HCT116 (cell line): ENCODE measurements around the gene STKLD1. TPM values are rescaled to one million over a fixed set of nuclear protein-coding genes. Genes with fewer than 3 reads are reported as not detected.

Experiments
- ATAC-seq: fragments of 200-7000 bp; cut with Tn5 transposase; 2 replicates; pipeline ENCODE4 v1.9.1; 2020; ENCODE audit warnings: mild to moderate bottlenecking, moderate library complexity
- BruUV-seq: library from RNA; stranded (reverse); fragments of 400-500 nt; replicated peaks from 2 replicates; lab custom pipeline; 2021; lab: Mats Ljungman, UMichigan
- CTCF ChIA-PET: fragments of 300-600 bp; sonication (Branson Sonifier 250); formaldehyde crosslinking; loops from one replicate; lab custom pipeline; 2021; ENCODE audit warnings: antibody characterized with exemption; lab: Charles Lee
- POLR2A ChIA-PET: fragments of 300-600, 350-600 bp; sonication (Branson Sonifier 250); formaldehyde crosslinking; loops from one replicate; lab custom pipeline; 2021; ENCODE audit warnings: antibody characterized with exemption; lab: Charles Lee
- RAD21 ChIA-PET, 2 experiments: fragments of 300-600 bp; sonication (Branson Sonifier 250); formaldehyde crosslinking; loops; one replicate each; lab custom pipeline; 2023; ENCODE audit warnings: low total read pairs in 2 of 2; ENCODE audit not compliant: uncharacterized antibody in 2 of 2, unreplicated experiment in 2 of 2, low non-redundant PET in 1 of 2; lab: Charles Lee
- DNase-seq: peaks from one replicate; pipeline ENCODE4 v3.0.0-alpha.2; 2010; ENCODE audit warnings: low read depth, low spot score
- H2AFZ ChIP-seq: fragments of 200-600 bp; shearing (Covaris generic), sonication (generic); 2 replicates; pipeline ENCODE4 v1.6.1; 2017; ENCODE audit warnings: low read depth, mixed run types, mixed read lengths, antibody characterized with exemption, low read length; ENCODE audit not compliant: poor library complexity, severe bottlenecking
- H3K27ac ChIP-seq: 2 replicates; pipeline ENCODE4 v1.5.1; 2012; ENCODE audit warnings: low read depth, low read length
- H3K27me3 ChIP-seq: fragments of 200-600 bp; sonication (generic); 2 replicates; pipeline ENCODE4 v1.6.1; 2016; ENCODE audit warnings: mixed run types, low read length, mixed read lengths; ENCODE audit not compliant: insufficient read depth
- H3K36me3 ChIP-seq, 2 experiments: fragments of 200-500 bp in 1 of 2; fragments of 200-600 bp in 1 of 2; sonication (Bioruptor generic) in 1 of 2; sonication (generic) in 1 of 2; 2 replicates each; pipeline versions ENCODE4 v1.5.1 to v1.6.1; 2014 to 2016; ENCODE audit warnings: low read length in 2 of 2, inconsistent platforms in 1 of 2, mixed read lengths in 1 of 2, mixed run types in 1 of 2; ENCODE audit not compliant: insufficient read depth in 2 of 2, control insufficient read depth in 1 of 2
- H3K4me1 ChIP-seq, 2 experiments: fragments of 200-600 bp in 1 of 2; sonication (generic) in 1 of 2; 2 replicates each; pipeline versions ENCODE4 v1.5.1 to v1.6.1; 2012 to 2017; ENCODE audit warnings: low read length in 2 of 2, inconsistent platforms in 1 of 2, mild to moderate bottlenecking in 1 of 2, mixed read lengths in 1 of 2, mixed run types in 1 of 2, moderate library complexity in 1 of 2; ENCODE audit not compliant: insufficient read depth in 2 of 2, control insufficient read depth in 1 of 2
- H3K4me2 ChIP-seq: fragments of 200-600 bp; sonication (generic); 2 replicates; pipeline ENCODE4 v1.6.1; 2017; ENCODE audit warnings: mixed run types, low read length, mixed read lengths
- H3K4me3 ChIP-seq, 2 experiments: fragments of 200-600 bp in 1 of 2; sonication (generic) in 1 of 2; replicated peaks in 1 of 2; 2 replicates each; pipeline ENCODE4 v1.5.1; 2011 to 2016; ENCODE audit warnings: low read length in 2 of 2, control low read depth in 1 of 2, low read depth in 1 of 2, mild to moderate bottlenecking in 1 of 2, mixed read lengths in 1 of 2, mixed run types in 1 of 2
- H3K79me2 ChIP-seq: fragments of 200-600 bp; sonication (generic); 2 replicates; pipeline ENCODE4 v1.6.1; 2017; ENCODE audit warnings: mild to moderate bottlenecking, mixed run types, low read length, moderate library complexity, mixed read lengths; ENCODE audit not compliant: insufficient read depth
- H3K9ac ChIP-seq: fragments of 200-600 bp; sonication (generic); 2 replicates; pipeline ENCODE4 v1.6.1; 2016; ENCODE audit warnings: low read length, mixed read lengths
- H3K9me2 ChIP-seq: fragments of 200-600 bp; sonication (generic), shearing (Covaris generic); 2 replicates; pipeline ENCODE4 v1.6.1; 2017; ENCODE audit warnings: mixed run types, mild to moderate bottlenecking, moderate library complexity; ENCODE audit not compliant: insufficient read depth
- H3K9me3 ChIP-seq, 2 experiments: fragments of 200-500 bp in 1 of 2; fragments of 200-600 bp in 1 of 2; sonication (Bioruptor generic) in 1 of 2; sonication (generic) in 1 of 2; 2 replicates each; pipeline ENCODE4 v1.6.1; 2014 to 2017; ENCODE audit warnings: low read length in 2 of 2, mixed read lengths in 2 of 2, inconsistent platforms in 1 of 2, low read depth in 1 of 2, mild to moderate bottlenecking in 1 of 2, mixed run types in 1 of 2, moderate library complexity in 1 of 2; ENCODE audit not compliant: control insufficient read depth in 1 of 2, insufficient read depth in 1 of 2
- H4K20me1 ChIP-seq: fragments of 200-600 bp; sonication (generic), shearing (Covaris generic); 2 replicates; pipeline ENCODE4 v1.6.1; 2017; ENCODE audit warnings: mixed run types, mild to moderate bottlenecking, moderate library complexity; ENCODE audit not compliant: insufficient read depth
- CBX3 ChIP-seq: IDR thresholded peaks from 2 replicates; pipeline ENCODE4 v1.6.1; 2012; ENCODE audit warnings: low read depth
- CEBPB ChIP-seq: IDR thresholded peaks from 2 replicates; pipeline ENCODE4 v1.6.1; 2012; ENCODE audit warnings: low read depth
- EGR1 ChIP-seq: IDR thresholded peaks from 2 replicates; pipeline ENCODE4 v1.6.1; 2012; ENCODE audit warnings: low read depth
- ELF1 ChIP-seq: IDR thresholded peaks from 2 replicates; pipeline ENCODE4 v1.6.1; 2012; ENCODE audit warnings: low read depth, borderline replicate concordance
- EZH2 ChIP-seq: fragments of 200-600 bp; sonication (generic); IDR thresholded peaks from 2 replicates; pipeline ENCODE4 v1.6.1; 2017; ENCODE audit warnings: antibody characterized with exemption, mixed run types
- FOSL1 ChIP-seq: IDR thresholded peaks from 2 replicates; pipeline ENCODE4 v1.6.1; 2012; ENCODE audit warnings: low read depth
- JUND ChIP-seq: IDR thresholded peaks from 2 replicates; pipeline ENCODE4 v1.6.1; 2012
- POLR2A ChIP-seq: IDR thresholded peaks from 2 replicates; pipeline ENCODE4 v1.7.0; 2011; ENCODE audit warnings: borderline replicate concordance; ENCODE audit not compliant: insufficient read depth, insufficient read length; ENCODE audit errors: extremely low read depth
- POLR2AphosphoS5 ChIP-seq: IDR thresholded peaks from 2 replicates; pipeline ENCODE4 v1.6.1; 2011; ENCODE audit warnings: mild to moderate bottlenecking, low read depth, low read length, moderate library complexity
- RAD21 ChIP-seq: IDR thresholded peaks from 2 replicates; pipeline ENCODE4 v1.6.1; 2012; ENCODE audit warnings: low read depth, mild to moderate bottlenecking
- SIN3A ChIP-seq: IDR thresholded peaks from 2 replicates; pipeline ENCODE4 v1.6.1; 2012; ENCODE audit warnings: low read depth
- ZFX ChIP-seq: fragments of 450-650 bp; IDR thresholded peaks from 2 replicates; pipeline ENCODE4 v1.6.1; 2017
- ZNF274 ChIP-seq: fragments of 200-500 bp; sonication (Bioruptor generic); IDR thresholded peaks from 2 replicates; pipeline ENCODE4 v1.6.1; 2014; ENCODE audit warnings: mild to moderate bottlenecking, low read depth, low read length, inconsistent platforms
- intact Hi-C: fragments of 100-400 bp; cut with micrococcal nuclease; formaldehyde crosslinking; loops from 2 replicates; pipeline ENCODE4 v1.10.0; 2022
- total RNA-seq: library from RNA; stranded (reverse); gene quantifications from one replicate; pipeline ENCODE4 v1.2.1, GENCODE V29; 2021; ENCODE audit not compliant: unreplicated experiment
- TF ChIP-seq, protein P1 (sequence below): IDR thresholded peaks from 2 replicates; pipeline ENCODE4 v1.6.1; 2012; ENCODE audit warnings: low read depth
- TF ChIP-seq, protein P2 (sequence below): IDR thresholded peaks from 2 replicates; pipeline ENCODE4 v1.6.1; 2011; ENCODE audit warnings: mild to moderate bottlenecking, low read length, moderate library complexity; ENCODE audit not compliant: insufficient replicate concordance; ENCODE audit errors: extremely low read depth

STKLD1 gene
- total RNA-seq, 1 experiment from 2014 or later = 0.37 TPM

- H3K27me3 ChIP-seq = no peaks in the 10 kb centered on the region
- intact Hi-C loops = no loop called here
- no peak overlapping the region for H3K9ac ChIP-seq
- ATAC-seq (no peak), DNase-seq (no peak)
- H3K9me3 ChIP-seq = peaks cover 0 to 10% of the 10 kb centered on the region in 2 experiments; a peak in 1 of 4 replicates
- H3K4me3 ChIP-seq = no peak overlapping the region
- ChIA-PET CTCF (no interaction called here), POLR2A (no interaction called here), RAD21 (no interaction called here)
- no peak overlapping the region for H2AFZ ChIP-seq
- H3K4me1 ChIP-seq = peaks cover 9 to 11% of the 10 kb centered on the region in 2 experiments
- TF ChIP-seq POLR2A = no peak
- no peak for TF ChIP-seq CBX3
- no peak for TF ChIP-seq ELF1
- no peak for TF ChIP-seq SIN3A
- TF ChIP-seq EGR1 = no peak
- no peak for TF ChIP-seq ZFX
- no peak for TF ChIP-seq POLR2AphosphoS5
- TF ChIP-seq RAD21 = no peak
- TF ChIP-seq EZH2 = no peak
- no peak for TF ChIP-seq CEBPB
- H4K20me1 ChIP-seq = no peaks in the 10 kb centered on the region
- H3K79me2 ChIP-seq = no peaks in the 10 kb centered on the region
- H3K36me3 ChIP-seq = no peaks in the 10 kb centered on the region
- BruUV-seq = no TSS peak
- H3K27ac ChIP-seq = no peak overlapping the region
- no peak overlapping the region for H3K4me2 ChIP-seq
- no peaks in the 10 kb centered on the region for H3K9me2 ChIP-seq
These were observed 6.5 kb downstream of the STKLD1 start for GRCh38 chr9:133382507-133383141.

GRCh38 chr9:133383438-133383837 is 7.3 kb downstream of the STKLD1 start:
- RAD21 ChIA-PET = no interaction called here
- no peak overlapping the region for H3K4me3 ChIP-seq
- intact Hi-C loops = no loop called here
- BruUV-seq = no TSS peak
- H3K27me3 ChIP-seq = no peaks in the 10 kb centered on the region
- H3K9me3 ChIP-seq = peaks cover 0 to 10% of the 10 kb centered on the region in 2 experiments; a peak in 1 of 4 replicates
- H3K79me2 ChIP-seq = no peaks in the 10 kb centered on the region
- no peak for DNase-seq
- no peak overlapping the region for H2AFZ ChIP-seq
- CTCF ChIA-PET = no interaction called here
- no peaks in the 10 kb centered on the region for H3K9me2 ChIP-seq
- POLR2A ChIA-PET = no interaction called here
- peaks cover under 1 to 3% of the 10 kb centered on the region in 2 experiments for H3K4me1 ChIP-seq
- H3K4me2 ChIP-seq = no peak overlapping the region
- H4K20me1 ChIP-seq = no peaks in the 10 kb centered on the region
- no peak for ATAC-seq
- H3K9ac ChIP-seq = no peak overlapping the region
- H3K36me3 ChIP-seq = no peaks in the 10 kb centered on the region
- H3K27ac ChIP-seq = no peak overlapping the region
- TF ChIP-seq JUND = no peak
- TF ChIP-seq, protein P1, sequence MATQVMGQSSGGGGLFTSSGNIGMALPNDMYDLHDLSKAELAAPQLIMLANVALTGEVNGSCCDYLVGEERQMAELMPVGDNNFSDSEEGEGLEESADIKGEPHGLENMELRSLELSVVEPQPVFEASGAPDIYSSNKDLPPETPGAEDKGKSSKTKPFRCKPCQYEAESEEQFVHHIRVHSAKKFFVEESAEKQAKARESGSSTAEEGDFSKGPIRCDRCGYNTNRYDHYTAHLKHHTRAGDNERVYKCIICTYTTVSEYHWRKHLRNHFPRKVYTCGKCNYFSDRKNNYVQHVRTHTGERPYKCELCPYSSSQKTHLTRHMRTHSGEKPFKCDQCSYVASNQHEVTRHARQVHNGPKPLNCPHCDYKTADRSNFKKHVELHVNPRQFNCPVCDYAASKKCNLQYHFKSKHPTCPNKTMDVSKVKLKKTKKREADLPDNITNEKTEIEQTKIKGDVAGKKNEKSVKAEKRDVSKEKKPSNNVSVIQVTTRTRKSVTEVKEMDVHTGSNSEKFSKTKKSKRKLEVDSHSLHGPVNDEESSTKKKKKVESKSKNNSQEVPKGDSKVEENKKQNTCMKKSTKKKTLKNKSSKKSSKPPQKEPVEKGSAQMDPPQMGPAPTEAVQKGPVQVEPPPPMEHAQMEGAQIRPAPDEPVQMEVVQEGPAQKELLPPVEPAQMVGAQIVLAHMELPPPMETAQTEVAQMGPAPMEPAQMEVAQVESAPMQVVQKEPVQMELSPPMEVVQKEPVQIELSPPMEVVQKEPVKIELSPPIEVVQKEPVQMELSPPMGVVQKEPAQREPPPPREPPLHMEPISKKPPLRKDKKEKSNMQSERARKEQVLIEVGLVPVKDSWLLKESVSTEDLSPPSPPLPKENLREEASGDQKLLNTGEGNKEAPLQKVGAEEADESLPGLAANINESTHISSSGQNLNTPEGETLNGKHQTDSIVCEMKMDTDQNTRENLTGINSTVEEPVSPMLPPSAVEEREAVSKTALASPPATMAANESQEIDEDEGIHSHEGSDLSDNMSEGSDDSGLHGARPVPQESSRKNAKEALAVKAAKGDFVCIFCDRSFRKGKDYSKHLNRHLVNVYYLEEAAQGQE = no peak
- TF ChIP-seq, protein P2, sequence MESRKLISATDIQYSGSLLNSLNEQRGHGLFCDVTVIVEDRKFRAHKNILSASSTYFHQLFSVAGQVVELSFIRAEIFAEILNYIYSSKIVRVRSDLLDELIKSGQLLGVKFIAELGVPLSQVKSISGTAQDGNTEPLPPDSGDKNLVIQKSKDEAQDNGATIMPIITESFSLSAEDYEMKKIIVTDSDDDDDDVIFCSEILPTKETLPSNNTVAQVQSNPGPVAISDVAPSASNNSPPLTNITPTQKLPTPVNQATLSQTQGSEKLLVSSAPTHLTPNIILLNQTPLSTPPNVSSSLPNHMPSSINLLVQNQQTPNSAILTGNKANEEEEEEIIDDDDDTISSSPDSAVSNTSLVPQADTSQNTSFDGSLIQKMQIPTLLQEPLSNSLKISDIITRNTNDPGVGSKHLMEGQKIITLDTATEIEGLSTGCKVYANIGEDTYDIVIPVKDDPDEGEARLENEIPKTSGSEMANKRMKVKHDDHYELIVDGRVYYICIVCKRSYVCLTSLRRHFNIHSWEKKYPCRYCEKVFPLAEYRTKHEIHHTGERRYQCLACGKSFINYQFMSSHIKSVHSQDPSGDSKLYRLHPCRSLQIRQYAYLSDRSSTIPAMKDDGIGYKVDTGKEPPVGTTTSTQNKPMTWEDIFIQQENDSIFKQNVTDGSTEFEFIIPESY = no peak
- no peak for TF ChIP-seq EGR1
- TF ChIP-seq ZNF274 = no peak
- TF ChIP-seq FOSL1 = no peak
- TF ChIP-seq RAD21 = no peak
